ENCODE data around the gene RGS6.

Gene RGS6

GRCh38 chr14:72366619-72367018 lies 434.4 kb downstream of the RGS6 start:
- H4K20me1 ChIP-seq (ENCODE audit: insufficient read depth) = no peaks in the 10 kb centered on the region
- no peak overlapping the region for H3K4me2 ChIP-seq
- H2AFZ ChIP-seq (ENCODE audit: low read depth) = no peak overlapping the region
- H3K27ac ChIP-seq = no peak overlapping the region
- H3K27me3 ChIP-seq (ENCODE audit: insufficient read depth, low read depth) = no peaks in the 10 kb centered on the region
- no peaks in the 10 kb centered on the region for H3K36me3 ChIP-seq (ENCODE audit: insufficient read depth)
- no peaks in the 10 kb centered on the region for H3K79me2 ChIP-seq (ENCODE audit: insufficient read depth, low read depth)
- no peak for TF ChIP-seq CTCF (conservative IDR thresholded peaks at IDR 0.05; ENCODE audit: low read depth, low read length)
- no peak overlapping the region for H3K4me3 ChIP-seq (IDR thresholded peaks at IDR 0.05; ENCODE audit: insufficient read depth, low read depth, low read length)
- H3K9ac ChIP-seq = no peak overlapping the region
- no peaks in the 10 kb centered on the region for H3K4me1 ChIP-seq (ENCODE audit: low read depth, poor library complexity, severe bottlenecking)

- no peak overlapping the region for H3K27ac ChIP-seq
- no peak overlapping the region for H2AFZ ChIP-seq (ENCODE audit: low read depth)
- no peak overlapping the region for H3K4me2 ChIP-seq
- no peak overlapping the region for H3K9ac ChIP-seq
- H3K79me2 ChIP-seq (ENCODE audit: insufficient read depth, low read depth) = no peaks in the 10 kb centered on the region
- no peaks in the 10 kb centered on the region for H3K36me3 ChIP-seq (ENCODE audit: insufficient read depth)
- TF ChIP-seq CTCF (conservative IDR thresholded peaks at IDR 0.05; ENCODE audit: low read depth, low read length) = no peak
- H3K4me1 ChIP-seq (ENCODE audit: low read depth, poor library complexity, severe bottlenecking) = no peaks in the 10 kb centered on the region
- no peak overlapping the region for H3K4me3 ChIP-seq (IDR thresholded peaks at IDR 0.05; ENCODE audit: insufficient read depth, low read depth, low read length)
- no peaks in the 10 kb centered on the region for H4K20me1 ChIP-seq (ENCODE audit: insufficient read depth)
- H3K27me3 ChIP-seq (ENCODE audit: insufficient read depth, low read depth) = no peaks in the 10 kb centered on the region
Observed at GRCh38 chr14:72369106-72369505, 436.9 kb downstream of the RGS6 start.

GRCh38 chr14:72377016-72377415 lies 444.8 kb downstream of the RGS6 start:
- H2AFZ ChIP-seq (ENCODE audit: low read depth) = no peak overlapping the region
- H3K9ac ChIP-seq = no peak overlapping the region
- no peak overlapping the region for H3K4me2 ChIP-seq
- H3K36me3 ChIP-seq (ENCODE audit: insufficient read depth) = no peaks in the 10 kb centered on the region
- H3K27me3 ChIP-seq (ENCODE audit: insufficient read depth, low read depth) = no peaks in the 10 kb centered on the region
- H3K27ac ChIP-seq = no peak overlapping the region
- H3K79me2 ChIP-seq (ENCODE audit: insufficient read depth, low read depth) = no peaks in the 10 kb centered on the region
- H3K4me3 ChIP-seq (IDR thresholded peaks at IDR 0.05; ENCODE audit: insufficient read depth, low read depth, low read length) = no peak overlapping the region
- no peak for TF ChIP-seq CTCF (conservative IDR thresholded peaks at IDR 0.05; ENCODE audit: low read depth, low read length)
- H3K4me1 ChIP-seq (ENCODE audit: low read depth, poor library complexity, severe bottlenecking) = peaks cover 12% of the 10 kb centered on the region
- no peaks in the 10 kb centered on the region for H4K20me1 ChIP-seq (ENCODE audit: insufficient read depth)

GRCh38 chr14:72380456-72380855 lies 448.2 kb downstream of the RGS6 start:
- no peak overlapping the region for H3K9ac ChIP-seq
- H3K4me2 ChIP-seq = no peak overlapping the region
- H3K27me3 ChIP-seq (ENCODE audit: insufficient read depth, low read depth) = no peaks in the 10 kb centered on the region
- H2AFZ ChIP-seq (ENCODE audit: low read depth) = no peak overlapping the region
- no peaks in the 10 kb centered on the region for H3K36me3 ChIP-seq (ENCODE audit: insufficient read depth)
- peaks cover 12% of the 10 kb centered on the region for H3K4me1 ChIP-seq (ENCODE audit: low read depth, poor library complexity, severe bottlenecking)
- H3K27ac ChIP-seq = no peak overlapping the region
- no peaks in the 10 kb centered on the region for H3K79me2 ChIP-seq (ENCODE audit: insufficient read depth, low read depth)
- TF ChIP-seq CTCF (conservative IDR thresholded peaks at IDR 0.05; ENCODE audit: low read depth, low read length) = no peak
- H4K20me1 ChIP-seq (ENCODE audit: insufficient read depth) = no peaks in the 10 kb centered on the region
- no peak overlapping the region for H3K4me3 ChIP-seq (IDR thresholded peaks at IDR 0.05; ENCODE audit: insufficient read depth, low read depth, low read length)
